ENCODE results near the gene ASNSD1. TPM values are rescaled to one million over a fixed set of nuclear protein-coding genes. Genes with fewer than 3 reads are reported as not detected.
"Not testable (repeated sequence)": the region's sequence is repeated elsewhere in the genome, so short reads cannot be mapped to it uniquely, and the experiment has no call there.

ASNSD1 gene
- total RNA-seq, 1 donor from 2014 or later, result 37.5 TPM

- no peaks in the 10 kb centered on the region for H3K36me3 Mint-ChIP-seq
- TF ChIP-seq, protein P1, sequence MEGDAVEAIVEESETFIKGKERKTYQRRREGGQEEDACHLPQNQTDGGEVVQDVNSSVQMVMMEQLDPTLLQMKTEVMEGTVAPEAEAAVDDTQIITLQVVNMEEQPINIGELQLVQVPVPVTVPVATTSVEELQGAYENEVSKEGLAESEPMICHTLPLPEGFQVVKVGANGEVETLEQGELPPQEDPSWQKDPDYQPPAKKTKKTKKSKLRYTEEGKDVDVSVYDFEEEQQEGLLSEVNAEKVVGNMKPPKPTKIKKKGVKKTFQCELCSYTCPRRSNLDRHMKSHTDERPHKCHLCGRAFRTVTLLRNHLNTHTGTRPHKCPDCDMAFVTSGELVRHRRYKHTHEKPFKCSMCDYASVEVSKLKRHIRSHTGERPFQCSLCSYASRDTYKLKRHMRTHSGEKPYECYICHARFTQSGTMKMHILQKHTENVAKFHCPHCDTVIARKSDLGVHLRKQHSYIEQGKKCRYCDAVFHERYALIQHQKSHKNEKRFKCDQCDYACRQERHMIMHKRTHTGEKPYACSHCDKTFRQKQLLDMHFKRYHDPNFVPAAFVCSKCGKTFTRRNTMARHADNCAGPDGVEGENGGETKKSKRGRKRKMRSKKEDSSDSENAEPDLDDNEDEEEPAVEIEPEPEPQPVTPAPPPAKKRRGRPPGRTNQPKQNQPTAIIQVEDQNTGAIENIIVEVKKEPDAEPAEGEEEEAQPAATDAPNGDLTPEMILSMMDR (IDR thresholded peaks at IDR 0.05; ENCODE audit: unreplicated experiment), result no peak
- H3K27ac Mint-ChIP-seq, result peak overlapping the region; percentile 67
- no peaks in the 10 kb centered on the region for H3K27me3 Mint-ChIP-seq (ENCODE audit: low read depth)
- H3K4me3 Mint-ChIP-seq, result no peak overlapping the region
- H3K4me1 Mint-ChIP-seq, result peaks cover 39% of the 10 kb centered on the region
- no peak for DNase-seq (ENCODE audit: low spot score in 2 of 2, unreplicated experiment in 2 of 2)
- no peaks in the 10 kb centered on the region for H3K9me3 Mint-ChIP-seq
Measured at GRCh38 chr2:189659734-189660133, 1.5 kb upstream of the ASNSD1 start.

- Mint-ChIP-seq H3K36me3 (no peaks in the 10 kb centered on the region), H3K4me3 (no peak overlapping the region), H3K27me3 (ENCODE audit: low read depth) (no peaks in the 10 kb centered on the region), H3K4me1 (peaks cover 39% of the 10 kb centered on the region), H3K9me3 (no peaks in the 10 kb centered on the region), H3K27ac (no peak overlapping the region)
- DNase-seq (ENCODE audit: low spot score in 2 of 2, unreplicated experiment in 2 of 2), result no peak
- TF ChIP-seq, protein P1 (IDR thresholded peaks at IDR 0.05; ENCODE audit: unreplicated experiment), result no peak
Measured at GRCh38 chr2:189660803-189661147, 484 bp upstream of the ASNSD1 start.

DNA sequence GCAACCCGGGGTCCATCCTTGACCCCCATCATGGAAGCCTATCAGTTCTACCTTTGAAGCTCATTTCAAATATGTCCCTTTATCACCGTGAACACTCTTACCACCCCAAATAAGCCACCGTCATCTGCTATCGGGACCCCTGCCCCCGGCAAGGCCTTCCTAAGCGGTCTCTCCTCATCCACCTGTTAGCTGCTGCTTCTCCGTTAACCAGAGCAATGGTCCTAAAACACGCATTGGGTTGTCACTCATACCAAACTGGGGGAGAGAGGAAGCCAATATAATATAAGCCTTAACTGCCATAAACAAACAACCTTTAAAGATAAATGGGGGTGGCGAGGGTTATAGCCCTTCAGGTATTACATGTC, 680 bp downstream of the ASNSD1 start:
- DNase-seq (ENCODE audit: low spot score in 2 of 2, unreplicated experiment in 2 of 2), result no peak
- Mint-ChIP-seq H3K9me3 (no peaks in the 10 kb centered on the region), H3K36me3 (peaks cover 8% of the 10 kb centered on the region), H3K4me1 (peaks cover 35% of the 10 kb centered on the region), H3K27ac (no peak overlapping the region), H3K27me3 (ENCODE audit: low read depth) (no peaks in the 10 kb centered on the region), H3K4me3 (no peak overlapping the region)
- TF ChIP-seq, protein P1 (IDR thresholded peaks at IDR 0.05; ENCODE audit: unreplicated experiment), result no peak

DNA sequence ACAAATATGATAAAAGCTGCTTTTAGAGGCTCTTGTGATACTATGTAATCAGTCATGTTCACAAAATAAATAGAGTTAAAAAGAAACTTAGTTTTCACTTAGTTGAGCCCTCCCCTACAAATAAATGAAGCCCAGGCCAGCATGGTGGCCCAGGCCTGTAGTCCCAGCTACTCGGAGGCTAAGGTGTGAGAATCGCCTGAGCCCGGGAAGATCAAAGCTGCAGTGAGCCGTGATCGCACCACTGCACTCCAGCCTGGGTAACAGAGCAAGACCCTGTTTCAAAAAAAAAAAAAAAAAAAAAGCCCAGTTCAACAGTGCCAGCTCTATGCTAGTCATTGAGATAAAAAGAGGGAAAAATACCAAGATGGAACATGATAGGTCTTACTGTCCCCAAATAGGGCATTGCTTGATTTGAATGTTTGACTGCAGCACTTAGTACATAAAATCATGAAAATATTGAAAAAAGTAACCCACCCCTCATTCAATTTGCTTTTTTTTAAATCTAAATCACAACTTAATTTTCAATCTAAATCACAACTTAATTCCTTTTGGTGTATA, 1.5 kb downstream of the ASNSD1 start:
- Mint-ChIP-seq H3K36me3 (peaks cover 12% of the 10 kb centered on the region), H3K9me3 (no peaks in the 10 kb centered on the region), H3K27ac (no peak overlapping the region), H3K4me1 (peaks cover 31% of the 10 kb centered on the region), H3K27me3 (ENCODE audit: low read depth) (no peaks in the 10 kb centered on the region), H3K4me3 (no peak overlapping the region)
- TF ChIP-seq, protein P1 (IDR thresholded peaks at IDR 0.05; ENCODE audit: unreplicated experiment), result no peak
- DNase-seq (ENCODE audit: low spot score in 2 of 2, unreplicated experiment in 2 of 2), result no peak

DNA sequence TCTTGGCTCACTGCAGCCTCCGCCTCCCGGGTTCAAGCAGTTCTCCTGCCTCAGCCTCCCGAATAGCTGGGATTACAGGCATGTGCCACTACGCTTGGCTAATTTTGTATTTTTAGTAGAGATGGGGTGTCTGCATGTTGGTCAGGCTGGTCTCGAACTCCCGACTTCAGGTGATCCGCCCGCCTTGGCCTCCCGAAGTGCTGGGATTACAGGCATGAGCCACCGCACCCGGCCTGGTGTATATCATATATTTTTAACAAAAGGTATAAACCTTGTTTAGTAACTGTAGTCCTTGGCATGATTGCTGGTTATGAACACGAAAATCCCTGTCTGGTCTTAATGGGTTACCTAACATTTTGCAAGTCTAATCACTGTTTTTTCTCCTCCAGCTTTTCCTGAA, 2.1 kb downstream of the ASNSD1 start:
- DNase-seq (ENCODE audit: low spot score in 2 of 2, unreplicated experiment in 2 of 2); H3K9me3 Mint-ChIP-seq; H3K27me3 Mint-ChIP-seq (ENCODE audit: low read depth): not testable (repeated sequence)
- H3K4me1 Mint-ChIP-seq, result peaks cover 26% of the 10 kb centered on the region
- H3K4me3 Mint-ChIP-seq, result peak overlapping the region; percentile 33
- peak overlapping the region; percentile 65 for H3K27ac Mint-ChIP-seq
- peaks cover 14% of the 10 kb centered on the region for H3K36me3 Mint-ChIP-seq

DNA sequence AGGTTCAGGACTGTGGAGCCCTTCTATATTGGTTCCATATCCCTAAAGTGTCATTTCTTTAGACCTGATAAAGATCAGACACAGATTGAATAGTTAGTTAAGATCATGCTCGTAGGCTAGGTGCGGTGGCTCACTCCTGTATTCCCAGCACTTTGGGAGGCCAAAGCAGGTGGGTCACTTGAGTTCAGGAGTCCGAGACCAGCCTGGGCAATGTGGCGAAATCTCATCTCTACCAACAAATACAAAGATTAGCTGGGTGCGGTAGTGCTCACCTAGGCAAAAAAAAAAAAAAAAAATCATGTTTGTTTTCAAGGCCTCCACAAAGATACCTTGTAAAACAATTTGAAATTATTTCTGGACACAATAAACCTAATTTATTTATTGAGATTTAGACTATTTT, 8.7 kb downstream of the ASNSD1 start:
- no peak for DNase-seq (ENCODE audit: low spot score in 2 of 2, unreplicated experiment in 2 of 2)
- Mint-ChIP-seq H3K27ac (no peak overlapping the region), H3K9me3 (no peaks in the 10 kb centered on the region), H3K27me3 (ENCODE audit: low read depth) (no peaks in the 10 kb centered on the region), H3K4me3 (no peak overlapping the region), H3K4me1 (peaks cover 8% of the 10 kb centered on the region), H3K36me3 (peaks cover 24% of the 10 kb centered on the region)
- TF ChIP-seq, protein P1 (IDR thresholded peaks at IDR 0.05; ENCODE audit: unreplicated experiment), result no peak

All from mesothelial cell of epicardium (in vitro differentiated cells).